Endodermal cell (in vitro differentiated cells): Measurements from ENCODE around the gene NSUN5. TPM values are rescaled to one million over a fixed set of nuclear protein-coding genes. Genes with fewer than 3 reads are reported as not detected.

Source experiments
- DNase-seq: peaks from one replicate; pipeline ENCODE4 v3.0.0-alpha.2; 2017
- H3K27ac ChIP-seq: 2 replicates; pipeline ENCODE4 v1.5.1; 2013; ENCODE audit warnings: mild to moderate bottlenecking, low read depth, low read length, moderate library complexity
- H3K27me3 ChIP-seq: 2 replicates; pipeline ENCODE4 v1.6.1; 2013; ENCODE audit warnings: mild to moderate bottlenecking, low read length, moderate library complexity; ENCODE audit not compliant: insufficient read depth, control insufficient read depth, poor library complexity, severe bottlenecking
- H3K36me3 ChIP-seq: 2 replicates; pipeline ENCODE4 v1.7.0; 2013; ENCODE audit warnings: mild to moderate bottlenecking, low read length, moderate library complexity; ENCODE audit not compliant: control insufficient read depth, insufficient read depth
- H3K4me1 ChIP-seq: one replicate; pipeline ENCODE4 v1.7.0; 2013; ENCODE audit warnings: low read length; ENCODE audit not compliant: control insufficient read depth, insufficient read depth
- H3K4me3 ChIP-seq: 2 replicates; pipeline ENCODE4 v1.5.1; 2013; ENCODE audit warnings: mild to moderate bottlenecking, low read length, moderate library complexity
- H3K9ac ChIP-seq: 2 replicates; pipeline ENCODE4 v1.6.1; 2013; ENCODE audit warnings: mild to moderate bottlenecking, low read length, moderate library complexity; ENCODE audit not compliant: poor library complexity, severe bottlenecking; ENCODE audit errors: extremely low read depth
- H3K9me3 ChIP-seq: 2 replicates; pipeline ENCODE4 v1.6.1; 2013; ENCODE audit warnings: mild to moderate bottlenecking, low read length, moderate library complexity; ENCODE audit not compliant: control insufficient read depth
- H3K27ac Mint-ChIP-seq: 2 replicates; pipeline ENCODE4 v1.8.0; 2020; ENCODE audit warnings: mixed read lengths
- H3K27me3 Mint-ChIP-seq: 2 replicates; pipeline ENCODE4 v1.8.0; 2021; ENCODE audit warnings: mild to moderate bottlenecking, mixed read lengths; ENCODE audit not compliant: insufficient read depth
- H3K36me3 Mint-ChIP-seq: 2 replicates; pipeline ENCODE4 v1.8.0; 2020; ENCODE audit warnings: low read depth, mixed read lengths
- H3K4me1 Mint-ChIP-seq: 2 replicates; pipeline ENCODE4 v1.8.0; 2020; ENCODE audit warnings: mixed read lengths
- H3K4me3 Mint-ChIP-seq: 2 replicates; pipeline ENCODE4 v1.8.0; 2020; ENCODE audit warnings: mild to moderate bottlenecking, moderate library complexity, mixed read lengths
- H3K9me3 Mint-ChIP-seq: 2 replicates; pipeline ENCODE4 v1.8.0; 2020; ENCODE audit warnings: mild to moderate bottlenecking, mixed read lengths
- WGBS, 2 experiments: methylation state at CpG; one replicate each; pipeline versions ENCODE4 v1.1.5 to v1.1.7; 2013; ENCODE audit warnings: missing lambda C conversion rate in 2 of 2, mixed read lengths in 1 of 2; ENCODE audit not compliant: insufficient coverage in 1 of 2, insufficient read length in 1 of 2; 5-methylcytosine and 5-hydroxymethylcytosine counted together
- long read RNA-seq, 4 experiments: library from polyadenylated mRNA in 2 of 4; library from RNA in 1 of 4; library from capped mRNA in 1 of 4; stranded (forward) in 3 of 4; unstranded in 1 of 4; transcript quantifications; one replicate each; pipeline ENCODE4 v2.0.0, GENCODE V29; 2020 to 2021; ENCODE audit warnings: inconsistent platforms in 1 of 4
- polyA plus RNA-seq, 2 experiments: library from polyadenylated mRNA; stranded (reverse); fragments of 50-300 nt; gene quantifications; one replicate each; pipeline ENCODE4 v1.2.3, GENCODE V29; 2013
- total RNA-seq, 2 donors: library from RNA; stranded (reverse); fragmentation: NEBNext Ultra II Directional in 1 of 2; extraction: Animal tissue kit (Norgen Biotek cat#: 25700) in 1 of 2; gene quantifications; 2 replicates in 1 of 2; 3 replicates in 1 of 2; pipeline ENCODE4 v1.2.1, GENCODE V29; 2021
- TF ChIP-seq, protein P1 (sequence below): fragments of 200-600 bp; sonication (generic); conservative IDR thresholded peaks from 2 replicates; pipeline ENCODE4 v1.5.0; 2021; ENCODE audit warnings: antibody characterized with exemption, mild to moderate bottlenecking

NSUN5 gene
- 10 to 100 TPM; 40.3 to 42.1 TPM for total RNA-seq
- 31.3 TPM for polyA plus RNA-seq (2013, experiment 1 of 2)
- 30.4 TPM for polyA plus RNA-seq (2013, experiment 2 of 2)
- long read RNA-seq, experiment 1, transcript NSUN5-204 (10 exons, 1,663 nt), result major isoform, 21 of 37 reads
- long read RNA-seq, experiment 1, partial matches to known transcripts, result 7 of 37 reads
- long read RNA-seq, experiment 1, other reads (novel, unspliced or antisense), result 7 of 37 reads
- long read RNA-seq, experiment 2, transcript NSUN5-204 (10 exons, 1,663 nt), result major isoform, 60 of 84 reads
- long read RNA-seq, experiment 2, transcript NSUN5-201 (9 exons, 1,672 nt), result minor isoform, 7 of 84 reads
- long read RNA-seq, experiment 2, partial matches to known transcripts, result 1 of 84 reads
- long read RNA-seq, experiment 2, other reads (novel, unspliced or antisense), result 14 of 84 reads
- long read RNA-seq, experiment 3, transcript NSUN5-202 (10 exons, 1,602 nt), result minor isoform, 11 of 202 reads
- long read RNA-seq, experiment 3, transcript NSUN5-204 (10 exons, 1,663 nt), result major isoform, 137 of 202 reads
- long read RNA-seq, experiment 3, transcript NSUN5-201 (9 exons, 1,672 nt), result minor isoform, 11 of 202 reads
- long read RNA-seq, experiment 3, partial matches to known transcripts, result 11 of 202 reads
- long read RNA-seq, experiment 3, other reads (novel, unspliced or antisense), result 32 of 202 reads
- long read RNA-seq, experiment 4, transcript NSUN5-204 (10 exons, 1,663 nt), result major isoform, 52 of 85 reads
- long read RNA-seq, experiment 4, transcript NSUN5-202 (10 exons, 1,602 nt), result minor isoform, 8 of 85 reads
- long read RNA-seq, experiment 4, transcript NSUN5-201 (9 exons, 1,672 nt), result minor isoform, 7 of 85 reads
- long read RNA-seq, experiment 4, partial matches to known transcripts, result 7 of 85 reads
- long read RNA-seq, experiment 4, other reads (novel, unspliced or antisense), result 11 of 85 reads

DNA sequence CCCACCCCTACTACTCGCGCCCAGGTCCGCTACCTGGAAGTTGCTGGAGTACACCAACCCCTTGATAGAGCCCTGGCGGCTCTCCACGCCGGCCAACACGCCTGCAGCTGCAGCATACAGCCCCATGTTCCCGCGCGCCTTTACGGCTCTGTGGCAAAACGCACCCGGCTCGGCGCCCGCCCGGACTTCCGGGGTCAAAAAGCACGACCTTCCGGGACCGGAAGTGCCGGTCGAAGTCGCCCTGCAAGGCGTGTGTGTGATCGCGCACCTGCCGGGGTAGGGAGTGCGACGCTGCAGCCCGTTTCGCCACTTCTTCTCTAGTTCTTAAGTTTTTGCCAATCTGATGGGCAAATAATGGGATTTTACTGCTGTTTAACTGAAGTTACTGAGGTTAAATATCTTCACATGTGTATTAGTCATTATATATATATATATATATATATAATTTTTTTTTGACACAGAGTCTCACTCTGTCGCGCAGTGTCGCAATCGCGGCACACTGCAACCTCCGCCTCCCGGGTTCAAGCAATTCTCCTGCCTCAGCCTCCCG lies at the start of gene NSUN5:
NSUN5 (minus strand) TSS at position 162 of the 550 bp plus-strand sequence; CDS start at position 126, 36 bp downstream.
- Mint-ChIP-seq H3K9me3 (peaks cover 2% of the 10 kb centered on the region), H3K36me3 (peaks cover 25% of the 10 kb centered on the region), H3K4me1 (peaks cover 7% of the 10 kb centered on the region), H3K27ac (peak within 1 kb of the TSS; percentile 91), H3K27me3 (peaks cover 10% of the 10 kb centered on the region), H3K4me3 (peak within 1 kb of the TSS; percentile 89)
- 1 to 14% methylated on average over 22 to 40 of the region's 40 CpGs for WGBS, 2 experiments
- Histone ChIP-seq H3K27me3 (no peaks in the 10 kb centered on the region), H3K9me3 (no peaks in the 10 kb centered on the region), H3K4me3 (peak within 1 kb of the TSS; percentile 92), H3K36me3 (peaks cover 17% of the 10 kb centered on the region), H3K9ac (peak within 1 kb of the TSS; percentile 47), H3K4me1 (peaks cover 3% of the 10 kb centered on the region), H3K27ac (no peak within 1 kb of the TSS)
- DNase-seq, result peak; percentile 96
- TF ChIP-seq, protein P1, sequence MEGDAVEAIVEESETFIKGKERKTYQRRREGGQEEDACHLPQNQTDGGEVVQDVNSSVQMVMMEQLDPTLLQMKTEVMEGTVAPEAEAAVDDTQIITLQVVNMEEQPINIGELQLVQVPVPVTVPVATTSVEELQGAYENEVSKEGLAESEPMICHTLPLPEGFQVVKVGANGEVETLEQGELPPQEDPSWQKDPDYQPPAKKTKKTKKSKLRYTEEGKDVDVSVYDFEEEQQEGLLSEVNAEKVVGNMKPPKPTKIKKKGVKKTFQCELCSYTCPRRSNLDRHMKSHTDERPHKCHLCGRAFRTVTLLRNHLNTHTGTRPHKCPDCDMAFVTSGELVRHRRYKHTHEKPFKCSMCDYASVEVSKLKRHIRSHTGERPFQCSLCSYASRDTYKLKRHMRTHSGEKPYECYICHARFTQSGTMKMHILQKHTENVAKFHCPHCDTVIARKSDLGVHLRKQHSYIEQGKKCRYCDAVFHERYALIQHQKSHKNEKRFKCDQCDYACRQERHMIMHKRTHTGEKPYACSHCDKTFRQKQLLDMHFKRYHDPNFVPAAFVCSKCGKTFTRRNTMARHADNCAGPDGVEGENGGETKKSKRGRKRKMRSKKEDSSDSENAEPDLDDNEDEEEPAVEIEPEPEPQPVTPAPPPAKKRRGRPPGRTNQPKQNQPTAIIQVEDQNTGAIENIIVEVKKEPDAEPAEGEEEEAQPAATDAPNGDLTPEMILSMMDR, result no peak

DNA sequence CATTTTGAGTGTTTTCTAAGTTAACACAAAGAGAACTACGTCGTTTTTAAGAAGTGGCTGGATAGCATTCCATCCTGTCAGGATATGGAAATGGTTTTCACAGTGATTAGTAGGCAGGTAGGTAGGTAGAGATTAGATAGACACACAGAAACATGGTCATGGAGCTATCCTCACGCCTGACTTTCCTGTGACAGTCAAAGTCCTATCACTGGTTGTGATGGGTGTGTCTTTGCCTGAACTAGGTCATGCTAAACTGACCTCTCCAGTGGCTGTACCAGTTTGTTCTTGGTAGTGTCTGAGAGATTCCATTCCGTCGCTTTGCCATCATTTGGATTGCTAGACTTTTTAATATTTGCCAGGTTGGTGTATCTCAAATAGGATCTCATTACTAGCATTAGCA lies 47.5 kb upstream of the NSUN5 start:
- TF ChIP-seq, protein P1, result no peak
- no peak overlapping the region for H3K27ac Mint-ChIP-seq
- no peaks in the 10 kb centered on the region for H3K27me3 Mint-ChIP-seq
- peaks cover 10% of the 10 kb centered on the region for H3K9me3 Mint-ChIP-seq
- 83 to 94% methylated on average over 3 to 5 of the region's 5 CpGs for WGBS, 2 experiments
- H3K4me3 Mint-ChIP-seq, result no peak overlapping the region
- Histone ChIP-seq H3K4me3 (no peak overlapping the region), H3K4me1 (no peaks in the 10 kb centered on the region), H3K9ac (no peak overlapping the region), H3K36me3 (no peaks in the 10 kb centered on the region), H3K27ac (no peak overlapping the region), H3K27me3 (no peaks in the 10 kb centered on the region), H3K9me3 (peaks cover 10% of the 10 kb centered on the region)
- H3K4me1 Mint-ChIP-seq, result peaks cover 11% of the 10 kb centered on the region
- no peaks in the 10 kb centered on the region for H3K36me3 Mint-ChIP-seq
- DNase-seq, result no peak

DNA sequence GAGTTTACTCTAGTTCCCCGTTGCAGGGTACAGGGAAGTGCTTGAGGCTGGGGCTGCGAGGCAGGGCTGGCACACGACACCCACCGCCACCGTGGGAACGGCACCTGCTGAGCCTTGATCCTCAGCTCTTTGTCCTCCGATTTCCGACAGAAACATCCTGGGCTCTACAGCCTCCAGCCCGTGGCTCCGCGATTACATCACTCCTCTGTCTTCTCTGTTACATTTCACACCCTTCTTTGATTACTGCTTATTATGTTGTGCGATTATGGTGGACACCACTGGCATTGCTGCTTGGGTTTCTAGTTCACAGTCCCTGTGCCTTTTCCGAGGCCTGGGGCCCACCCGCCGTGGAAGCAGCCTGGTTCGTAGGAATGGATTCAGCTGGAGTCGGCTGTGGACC lies 46.2 kb upstream of the NSUN5 start:
- Histone ChIP-seq H3K9me3 (peaks cover 10% of the 10 kb centered on the region), H3K4me1 (peaks cover 6% of the 10 kb centered on the region), H3K4me3 (no peak overlapping the region), H3K27ac (peak overlapping the region; percentile 36), H3K36me3 (no peaks in the 10 kb centered on the region), H3K27me3 (no peaks in the 10 kb centered on the region), H3K9ac (no peak overlapping the region)
- no peaks in the 10 kb centered on the region for H3K36me3 Mint-ChIP-seq
- TF ChIP-seq, protein P1, result no peak
- H3K4me3 Mint-ChIP-seq, result no peak overlapping the region
- 79 to 81% methylated on average over 15 to 17 of the region's 17 CpGs for WGBS, 2 experiments
- H3K27me3 Mint-ChIP-seq, result no peaks in the 10 kb centered on the region
- DNase-seq, result peak; percentile 54
- H3K4me1 Mint-ChIP-seq, result peaks cover 19% of the 10 kb centered on the region
- peaks cover 7% of the 10 kb centered on the region for H3K9me3 Mint-ChIP-seq
- H3K27ac Mint-ChIP-seq, result no peak overlapping the region
